RWPE2 (cell line): ENCODE measurements around the gene LHFPL2.

Experiments
- ATAC-seq: fragments of 200-7000 bp; cut with Tn5 transposase; 3 replicates; pipeline ENCODE4 v1.9.1; 2021; ENCODE audit warnings: low read depth
- DNase-seq: peaks from one replicate; pipeline ENCODE4 v3.0.0-alpha.2; 2020; ENCODE audit warnings: low spot score
- H3K27ac ChIP-seq: fragments of 450-650 bp; 2 replicates; pipeline ENCODE4 v1.5.1; 2017; ENCODE audit warnings: mild to moderate bottlenecking; ENCODE audit not compliant: poor library complexity, severe bottlenecking
- H3K27me3 ChIP-seq: fragments of 250-450 bp; sonication (Bioruptor Pico); 2 replicates; pipeline ENCODE4 v1.5.1; 2021; ENCODE audit warnings: mild to moderate bottlenecking, moderate library complexity; ENCODE audit not compliant: insufficient read depth, poor library complexity, severe bottlenecking
- H3K36me3 ChIP-seq: fragments of 250-450 bp; sonication (Bioruptor Pico); 2 replicates; pipeline ENCODE4 v1.5.1; 2020; ENCODE audit warnings: low read depth, mild to moderate bottlenecking, moderate library complexity
- H3K4me1 ChIP-seq: fragments of 250-450 bp; sonication (Bioruptor Pico); 2 replicates; pipeline ENCODE4 v1.5.1; 2021; ENCODE audit warnings: mild to moderate bottlenecking, moderate library complexity; ENCODE audit not compliant: insufficient read depth, poor library complexity, severe bottlenecking
- H3K4me3 ChIP-seq: fragments of 250-450 bp; sonication (Bioruptor Pico); 2 replicates; pipeline ENCODE4 v1.5.1; 2021; ENCODE audit warnings: mild to moderate bottlenecking, moderate library complexity; ENCODE audit not compliant: severe bottlenecking
- H3K9me3 ChIP-seq: fragments of 250-450 bp; sonication (Bioruptor Pico); 2 replicates; pipeline ENCODE4 v1.5.1; 2021; ENCODE audit warnings: mild to moderate bottlenecking, moderate library complexity; ENCODE audit not compliant: severe bottlenecking
- CTCF ChIP-seq: fragments of 450-650 bp; IDR thresholded peaks from one replicate; pipeline ENCODE4 v1.5.1; 2017; ENCODE audit warnings: mild to moderate bottlenecking, moderate library complexity; ENCODE audit not compliant: poor library complexity, severe bottlenecking

LHFPL2 gene

GRCh38 chr5:78492224-78492623 is 156.3 kb downstream of the LHFPL2 start:
- DNase-seq (no peak), ATAC-seq (no peak)
- H3K4me1 ChIP-seq: no peaks in the 10 kb centered on the region
- H3K36me3 ChIP-seq: peaks cover 17% of the 10 kb centered on the region
- H3K27ac ChIP-seq: no peak overlapping the region
- no peak overlapping the region for H3K4me3 ChIP-seq
- H3K9me3 ChIP-seq: no peaks in the 10 kb centered on the region
- no peak for TF ChIP-seq CTCF
- no peaks in the 10 kb centered on the region for H3K27me3 ChIP-seq

GRCh38 chr5:78490709-78491485 is 157.7 kb downstream of the LHFPL2 start:
- H3K27ac ChIP-seq: no peak overlapping the region
- H3K27me3 ChIP-seq: no peaks in the 10 kb centered on the region
- H3K9me3 ChIP-seq: no peaks in the 10 kb centered on the region
- H3K4me3 ChIP-seq: no peak overlapping the region
- H3K4me1 ChIP-seq: no peaks in the 10 kb centered on the region
- peaks cover 25% of the 10 kb centered on the region for H3K36me3 ChIP-seq
- TF ChIP-seq CTCF: no peak
- ATAC-seq: peak; percentile 55
- DNase-seq: no peak

- no peaks in the 10 kb centered on the region for H3K9me3 ChIP-seq
- H3K36me3 ChIP-seq: peaks cover 27% of the 10 kb centered on the region
- no peak for TF ChIP-seq CTCF
- DNase-seq (no peak), ATAC-seq (no peak)
- no peak overlapping the region for H3K4me3 ChIP-seq
- H3K27me3 ChIP-seq: no peaks in the 10 kb centered on the region
- H3K4me1 ChIP-seq: peaks cover 11% of the 10 kb centered on the region
- no peak overlapping the region for H3K27ac ChIP-seq
These were observed 160.7 kb downstream of the LHFPL2 start for GRCh38 chr5:78487846-78488245.

- Histone ChIP-seq H3K36me3 (peaks cover 28% of the 10 kb centered on the region), H3K27me3 (no peaks in the 10 kb centered on the region), H3K9me3 (no peaks in the 10 kb centered on the region), H3K4me1 (peaks cover 11% of the 10 kb centered on the region), H3K4me3 (no peak overlapping the region), H3K27ac (no peak overlapping the region)
- ATAC-seq (no peak), DNase-seq (no peak)
- no peak for TF ChIP-seq CTCF
These were observed 162.4 kb downstream of the LHFPL2 start for GRCh38 chr5:78486218-78486617.
